ENCODE measurements around the gene KRTAP15-1. TPM values are rescaled to one million over a fixed set of nuclear protein-coding genes. Genes with fewer than 3 reads are reported as not detected.

KRTAP15-1 gene
- total and polyA plus RNA-seq, 10 donors, result not detected

- Histone ChIP-seq H3K9me3 (peaks cover 0 to 18% (median 2%) of the 10 kb centered on the region in 8 donors), H3K27me3 (replicated peaks in 1 of 7) (no peaks in the 10 kb centered on the region), H3K4me1 (no peaks in the 10 kb centered on the region), H3K4me3 (no peak overlapping the region), H3K27ac (no peak overlapping the region), H3K36me3 (no peaks in the 10 kb centered on the region)
- no peak for DNase-seq
- intact Hi-C loops (cut with DNase I; ENCODE audit: low total_unique reads), result no loop called here
- TF ChIP-seq POLR2AphosphoS5 (IDR thresholded peaks at IDR 0.05) (no peak), POLR2A (IDR thresholded peaks at IDR 0.05) (no peak), CTCF (IDR thresholded peaks at IDR 0.05 in 8 of 11, conservative IDR thresholded peaks at IDR 0.05 in 3 of 11) (no peak)
- 67 to 84% (median 78%) methylated on average over 5 of the region's 5 CpGs for WGBS, 5 donors
Observed at GRCh38 chr21:30415993-30416392, 24.1 kb upstream of the KRTAP15-1 start.

GRCh38 chr21:30425826-30426225 lies 14.2 kb upstream of the KRTAP15-1 start, which contains the start of gene KRTAP13-3:
Gene KRTAP13-3 (minus strand): TSS chr21:30425926. CDS start chr21:30425912, 14 bp downstream.
- no peaks in the 10 kb centered on the region for H3K9me3 ChIP-seq
- no peaks in the 10 kb centered on the region for H3K27me3 ChIP-seq (replicated peaks in 1 of 7)
- TF ChIP-seq POLR2AphosphoS5 (IDR thresholded peaks at IDR 0.05), result no peak
- TF ChIP-seq CTCF (IDR thresholded peaks at IDR 0.05 in 8 of 11, conservative IDR thresholded peaks at IDR 0.05 in 3 of 11), result no peak
- TF ChIP-seq POLR2A (IDR thresholded peaks at IDR 0.05), result no peak
- intact Hi-C loops (cut with DNase I; ENCODE audit: low total_unique reads), result no loop called here
- no peaks in the 10 kb centered on the region for H3K4me1 ChIP-seq
- H3K27ac ChIP-seq, result no peak within 1 kb of the TSS
- DNase-seq, result no peak
- no peak within 1 kb of the TSS for H3K4me3 ChIP-seq
- no peaks in the 10 kb centered on the region for H3K36me3 ChIP-seq
- WGBS, 5 donors, result 75 to 87% (median 79%) methylated on average over 5 of the region's 5 CpGs

GRCh38 chr21:30426731-30427130 lies 13.3 kb upstream of the KRTAP15-1 start:
- Histone ChIP-seq H3K9me3 (no peaks in the 10 kb centered on the region), H3K4me1 (no peaks in the 10 kb centered on the region), H3K4me3 (no peak overlapping the region), H3K27me3 (replicated peaks in 1 of 7) (no peaks in the 10 kb centered on the region), H3K36me3 (no peaks in the 10 kb centered on the region), H3K27ac (no peak overlapping the region)
- intact Hi-C loops (cut with DNase I; ENCODE audit: low total_unique reads), result no loop called here
- DNase-seq, result no peak
- WGBS, 5 donors, result 60 to 72% (median 69%) methylated on average over 3 of the region's 3 CpGs
- no peak for TF ChIP-seq POLR2AphosphoS5 (IDR thresholded peaks at IDR 0.05)
- TF ChIP-seq POLR2A (IDR thresholded peaks at IDR 0.05), result no peak
- no peak for TF ChIP-seq CTCF (IDR thresholded peaks at IDR 0.05 in 8 of 11, conservative IDR thresholded peaks at IDR 0.05 in 3 of 11)

- Histone ChIP-seq H3K36me3 (no peaks in the 10 kb centered on the region), H3K4me1 (no peaks in the 10 kb centered on the region), H3K27ac (no peak within 1 kb of the TSS), H3K9me3 (no peaks in the 10 kb centered on the region), H3K27me3 (replicated peaks in 1 of 7) (no peaks in the 10 kb centered on the region), H3K4me3 (no peak within 1 kb of the TSS)
- 69 to 82% (median 74%) methylated on average over 9 of the region's 9 CpGs for WGBS, 5 donors
- intact Hi-C loops (cut with DNase I; ENCODE audit: low total_unique reads), result no loop called here
- TF ChIP-seq POLR2A (IDR thresholded peaks at IDR 0.05) (no peak), POLR2AphosphoS5 (IDR thresholded peaks at IDR 0.05) (no peak), CTCF (IDR thresholded peaks at IDR 0.05 in 8 of 11, conservative IDR thresholded peaks at IDR 0.05 in 3 of 11) (no peak)
- no peak for DNase-seq
Observed at GRCh38 chr21:30430170-30430655, 9.9 kb upstream of the KRTAP15-1 start, which contains the start of gene KRTAP13-4. Gene KRTAP13-4 (plus strand): TSS chr21:30430220. CDS start chr21:30430276, 56 bp downstream.
